ENCODE results near the gene ZNF276.

The ZNF276 gene

DNA sequence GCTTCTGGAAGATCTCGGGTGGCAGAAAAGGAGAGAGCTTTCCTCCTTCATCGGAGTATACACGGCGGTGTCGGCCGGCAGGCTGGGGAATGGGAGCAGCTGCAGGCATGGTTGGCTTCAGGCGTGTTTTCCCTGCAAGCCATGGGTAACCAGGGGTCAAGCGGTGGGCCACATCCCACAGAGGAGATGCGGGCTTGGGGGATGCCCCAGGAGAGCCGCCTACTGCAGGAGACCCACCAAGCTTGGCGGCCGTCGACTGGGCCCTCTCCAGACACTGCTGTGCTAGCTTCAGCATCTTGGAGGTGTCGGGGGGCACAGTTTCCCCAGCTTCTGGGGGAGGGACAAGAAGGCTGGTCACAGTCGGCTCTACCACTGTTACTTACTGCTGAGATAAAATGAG, 4.8 kb upstream of the ZNF276 start:
- DNase-seq (ENCODE audit: low read depth), result no peak

DNA sequence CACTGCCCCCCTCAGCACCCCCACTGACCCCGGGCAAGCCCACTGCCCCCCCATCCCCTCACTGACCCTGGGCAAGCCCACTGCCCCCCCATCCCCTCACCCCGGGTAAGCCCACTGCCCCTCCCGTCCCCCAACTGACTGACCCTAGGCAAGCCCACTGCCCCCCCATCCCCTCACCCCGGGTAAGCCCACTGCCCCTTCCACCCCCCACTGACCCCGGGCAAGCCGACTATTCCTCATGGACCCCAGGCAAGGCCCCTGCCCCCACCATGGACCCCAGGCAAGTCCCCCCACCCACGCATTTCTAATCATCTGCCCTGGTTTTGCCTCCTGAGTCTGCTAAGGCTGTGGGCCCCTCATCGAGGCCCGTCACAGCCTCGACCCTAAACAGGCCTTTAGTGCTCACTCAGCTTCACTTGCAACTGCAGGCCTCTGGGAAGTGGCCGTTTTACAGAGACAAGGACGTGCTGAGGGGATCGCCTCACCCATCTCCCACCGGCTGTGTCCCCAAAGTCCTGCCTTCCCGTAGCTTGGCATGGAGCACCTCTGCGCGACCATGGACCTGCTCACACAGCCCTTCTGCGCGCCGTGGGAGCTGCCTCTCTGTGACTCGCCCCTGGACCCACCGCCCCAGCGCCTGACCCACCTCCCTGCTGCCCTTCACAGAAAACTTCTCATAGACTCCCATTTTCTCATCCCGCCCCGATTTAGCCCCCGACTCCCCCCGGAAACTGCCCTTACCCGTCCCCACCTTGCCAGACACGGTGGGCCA, 4.2 kb upstream of the ZNF276 start:
- no peak for DNase-seq (ENCODE audit: low read depth)

DNA sequence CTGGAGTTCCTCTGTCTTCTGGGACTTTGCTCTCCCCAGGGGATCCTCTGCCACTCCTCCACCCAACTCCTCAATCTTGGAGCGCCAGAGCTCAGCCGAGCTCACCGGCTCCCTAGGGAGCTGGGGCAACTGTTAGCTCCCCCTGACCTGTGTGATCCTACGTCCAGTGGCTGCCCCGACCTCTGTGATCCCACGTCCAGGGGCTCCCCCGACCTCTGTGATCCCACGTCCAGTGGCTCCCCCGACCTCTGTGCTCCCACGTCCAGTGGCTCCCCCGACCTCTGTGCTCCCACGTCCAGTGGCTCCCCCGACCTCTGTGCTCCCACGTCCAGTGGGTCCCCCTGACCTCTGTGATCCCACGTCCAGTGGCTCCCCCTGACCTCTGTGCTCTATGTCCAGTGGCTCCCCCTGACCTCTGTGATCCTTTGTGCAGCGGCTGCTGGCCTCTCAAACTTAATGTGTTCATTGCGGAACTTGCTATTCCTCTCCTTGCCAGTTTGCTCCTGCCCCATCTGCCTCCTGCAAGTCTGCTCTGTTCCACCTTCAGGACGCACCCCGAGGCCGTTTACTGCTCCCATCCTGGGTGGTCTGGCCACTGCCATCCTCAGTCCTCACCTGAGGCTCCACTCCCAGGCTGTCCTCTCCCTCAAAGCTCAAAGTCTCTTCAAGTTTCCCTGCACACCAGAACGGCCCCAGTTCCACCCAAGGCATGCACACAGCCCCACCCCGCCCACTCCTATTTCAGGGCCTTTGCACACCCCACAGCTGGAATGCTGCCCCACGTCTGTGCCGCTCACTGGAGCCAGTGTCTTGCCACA, 3.4 kb upstream of the ZNF276 start:
- DNase-seq (ENCODE audit: low read depth), result no peak

DNA sequence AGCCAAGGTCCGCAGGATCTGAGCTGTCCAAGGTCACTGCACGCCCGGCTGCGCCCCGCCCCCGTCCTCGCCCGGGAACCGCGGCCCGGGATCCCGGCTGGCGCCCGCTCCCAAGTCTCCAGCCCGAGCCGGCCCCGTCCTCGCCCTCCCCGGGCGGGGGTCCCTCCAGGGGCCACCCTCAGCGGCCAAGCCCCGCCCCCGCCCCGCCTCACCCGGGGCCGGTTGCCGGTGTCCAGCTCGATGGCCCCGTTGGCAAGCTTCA, 855 bp upstream of the ZNF276 start:
- no peak for DNase-seq (ENCODE audit: low read depth)

DNA sequence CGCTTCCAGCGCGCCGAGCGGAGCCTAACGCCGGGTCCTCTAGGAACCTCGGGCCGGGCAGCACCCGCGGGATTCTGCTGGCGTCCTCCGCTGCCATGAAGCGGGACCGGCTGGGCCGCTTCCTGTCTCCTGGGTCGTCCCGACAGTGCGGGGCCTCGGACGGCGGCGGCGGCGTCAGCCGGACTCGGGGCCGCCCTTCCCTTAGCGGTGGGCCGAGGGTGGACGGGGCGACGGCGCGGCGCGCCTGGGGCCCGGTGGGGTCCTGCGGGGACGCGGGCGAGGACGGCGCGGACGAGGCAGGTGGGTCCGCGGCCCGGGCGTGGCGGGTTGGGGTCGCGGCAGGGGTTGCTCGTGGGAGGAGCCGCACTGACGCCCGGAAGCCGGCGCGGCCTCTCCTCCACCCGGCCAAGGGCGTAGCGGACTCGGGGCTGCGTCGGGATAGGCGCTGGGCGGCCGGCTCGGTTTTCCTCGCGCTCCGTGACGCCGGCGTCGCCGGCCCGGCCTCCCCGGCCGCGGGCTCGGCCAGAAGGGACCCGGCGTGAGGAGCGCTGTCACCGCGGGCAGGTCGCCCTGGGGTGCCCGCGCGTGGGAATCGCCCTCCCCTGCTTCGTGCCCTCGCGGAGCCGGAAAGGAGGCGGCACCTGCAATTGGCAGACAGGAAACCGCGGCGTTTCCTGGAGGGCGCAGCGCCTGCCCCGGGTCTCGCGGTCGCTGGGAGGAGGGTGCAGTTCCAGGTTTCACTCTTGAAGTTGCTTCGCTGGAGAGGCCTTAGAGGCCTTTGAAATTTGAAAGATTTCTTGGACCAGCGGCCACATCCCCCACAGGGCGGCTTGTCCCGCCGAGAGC, 432 bp downstream of the ZNF276 start:
- DNase-seq (ENCODE audit: low read depth), result no peak

DNA sequence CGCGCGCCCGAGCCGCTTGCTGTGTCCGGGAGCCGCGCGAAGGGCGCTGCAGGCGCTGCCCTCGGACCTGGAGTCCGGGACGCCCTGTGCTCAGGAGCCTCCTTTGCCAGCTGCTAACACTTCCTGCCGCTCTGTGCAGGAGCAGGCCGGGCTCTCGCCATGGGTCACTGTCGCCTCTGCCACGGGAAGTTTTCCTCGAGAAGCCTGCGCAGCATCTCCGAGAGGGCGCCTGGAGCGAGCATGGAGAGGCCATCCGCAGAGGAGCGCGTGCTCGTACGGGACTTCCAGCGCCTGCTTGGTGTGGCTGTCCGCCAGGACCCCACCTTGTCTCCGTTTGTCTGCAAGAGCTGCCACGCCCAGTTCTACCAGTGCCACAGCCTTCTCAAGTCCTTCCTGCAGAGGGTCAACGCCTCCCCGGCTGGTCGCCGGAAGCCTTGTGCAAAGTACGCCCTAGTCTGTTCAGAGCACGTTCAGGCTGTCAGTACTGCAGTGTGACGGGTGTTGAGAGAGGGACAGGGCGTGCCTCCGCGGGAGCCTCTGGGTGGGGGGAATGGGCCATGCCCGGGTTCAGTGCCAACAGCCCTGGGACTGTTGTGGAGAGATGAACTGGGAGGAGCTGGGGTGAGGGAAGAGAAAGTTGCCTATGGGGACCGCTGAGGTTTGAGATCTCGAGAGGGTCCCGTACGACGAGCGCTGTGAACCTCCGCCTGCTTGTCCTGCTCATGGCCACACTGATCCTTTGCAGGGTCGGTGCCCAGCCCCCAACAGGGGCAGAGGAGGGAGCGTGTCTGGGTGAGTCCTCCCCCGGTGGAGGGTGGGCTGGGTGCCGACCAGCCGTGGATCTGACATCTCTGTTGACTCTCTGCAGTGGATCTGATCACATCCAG, 1.3 kb downstream of the ZNF276 start:
- DNase-seq (ENCODE audit: low read depth), result peak; percentile 26

DNA sequence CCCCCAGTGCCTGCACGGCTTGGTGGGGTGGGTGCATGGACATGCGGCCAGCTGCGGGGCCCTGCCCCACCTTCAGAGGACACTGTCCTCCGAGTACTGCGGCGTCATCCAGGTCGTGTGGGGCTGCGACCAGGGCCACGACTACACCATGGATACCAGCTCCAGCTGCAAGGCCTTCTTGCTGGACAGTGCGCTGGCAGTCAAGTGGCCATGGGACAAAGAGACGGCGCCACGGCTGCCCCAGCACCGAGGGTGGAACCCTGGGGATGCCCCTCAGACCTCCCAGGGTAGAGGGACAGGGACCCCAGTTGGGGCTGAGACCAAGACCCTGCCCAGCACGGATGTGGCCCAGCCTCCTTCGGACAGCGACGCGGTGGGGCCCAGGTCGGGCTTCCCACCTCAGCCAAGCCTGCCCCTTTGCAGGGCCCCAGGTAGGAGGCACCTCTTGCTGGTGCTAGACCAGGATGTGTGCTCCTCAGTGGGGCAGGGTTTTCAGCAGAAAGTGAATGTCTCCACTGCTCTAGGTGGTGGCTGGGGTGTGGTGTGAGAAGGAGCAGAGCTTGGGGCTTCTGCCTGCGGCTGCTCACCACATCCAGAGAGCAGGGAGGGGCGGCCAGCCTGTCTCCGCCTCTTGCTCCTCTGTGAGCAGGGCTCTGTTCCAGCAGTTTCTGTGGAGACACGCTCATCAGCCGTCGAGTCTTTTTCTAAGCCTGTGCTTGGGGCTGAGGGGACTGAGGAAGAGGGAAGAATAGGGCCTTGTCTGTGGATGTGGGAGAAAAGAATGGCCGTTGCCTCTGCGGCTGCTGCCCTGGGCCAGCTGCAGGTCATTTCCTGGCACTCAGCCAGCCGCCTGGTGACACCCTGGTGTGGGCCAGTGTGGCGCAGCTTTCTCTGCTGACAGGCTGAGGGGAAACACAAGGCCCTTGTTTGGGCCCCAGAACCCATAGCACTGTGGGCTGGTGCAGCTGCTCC, 2.2 kb downstream of the ZNF276 start:
- DNase-seq (ENCODE audit: low read depth), result no peak

DNA sequence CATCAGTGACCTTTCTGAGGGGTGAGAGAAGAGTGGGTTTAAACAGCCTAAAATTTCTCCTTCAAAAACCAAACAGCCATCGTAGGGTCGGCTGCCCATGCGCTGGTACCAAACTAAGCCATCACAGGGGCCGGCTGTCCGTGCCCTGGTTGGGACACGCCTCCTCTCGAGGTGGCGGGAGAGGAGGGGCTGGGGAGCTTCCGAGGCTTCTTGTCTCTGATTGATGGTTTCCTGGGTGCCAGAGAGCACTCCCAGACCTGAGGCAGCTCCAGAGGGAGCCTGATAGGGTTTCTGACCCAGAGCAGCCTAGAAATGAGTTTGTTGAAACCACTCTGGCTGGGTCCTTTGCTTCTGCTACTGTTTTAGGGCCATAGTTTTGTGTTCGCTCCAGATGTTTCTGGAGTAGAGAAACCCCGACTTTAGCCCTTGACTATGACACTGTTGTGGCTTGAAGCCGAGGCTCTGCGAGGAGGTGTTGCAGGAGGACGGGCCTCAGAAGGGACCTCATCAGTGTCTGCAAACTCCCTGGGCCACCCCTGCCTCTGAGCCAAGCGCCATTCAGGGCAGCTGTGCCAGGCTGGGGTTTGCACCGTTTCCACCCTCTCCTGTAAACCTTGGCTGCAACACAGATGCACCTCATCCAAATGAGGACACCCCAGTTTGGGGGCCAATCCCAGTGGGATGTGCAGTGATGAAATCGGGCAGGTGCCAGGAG, 6.2 kb downstream of the ZNF276 start:
- DNase-seq (ENCODE audit: low read depth), result no peak

DNA sequence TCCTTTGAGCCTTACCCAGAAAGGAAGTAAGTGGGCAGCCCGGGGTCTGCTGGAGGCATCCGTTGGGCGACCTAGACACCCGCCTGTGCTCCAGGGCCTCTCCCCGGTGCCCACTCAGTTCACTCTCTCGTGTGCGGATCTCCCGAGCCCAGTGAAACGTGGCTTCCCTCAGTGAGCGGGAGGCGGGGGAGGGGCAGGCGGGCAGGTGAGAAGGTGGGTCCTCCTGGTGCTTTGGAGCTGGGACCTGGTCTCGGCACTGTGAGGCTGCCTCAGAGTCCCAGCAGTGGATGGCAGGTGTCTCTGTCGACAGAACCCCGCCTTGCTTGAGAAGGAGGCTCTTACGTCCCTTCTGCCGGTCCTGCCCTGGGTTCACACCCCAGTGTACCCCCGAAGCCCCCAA, 8.0 kb downstream of the ZNF276 start:
- DNase-seq (ENCODE audit: low read depth), result no peak

DNA sequence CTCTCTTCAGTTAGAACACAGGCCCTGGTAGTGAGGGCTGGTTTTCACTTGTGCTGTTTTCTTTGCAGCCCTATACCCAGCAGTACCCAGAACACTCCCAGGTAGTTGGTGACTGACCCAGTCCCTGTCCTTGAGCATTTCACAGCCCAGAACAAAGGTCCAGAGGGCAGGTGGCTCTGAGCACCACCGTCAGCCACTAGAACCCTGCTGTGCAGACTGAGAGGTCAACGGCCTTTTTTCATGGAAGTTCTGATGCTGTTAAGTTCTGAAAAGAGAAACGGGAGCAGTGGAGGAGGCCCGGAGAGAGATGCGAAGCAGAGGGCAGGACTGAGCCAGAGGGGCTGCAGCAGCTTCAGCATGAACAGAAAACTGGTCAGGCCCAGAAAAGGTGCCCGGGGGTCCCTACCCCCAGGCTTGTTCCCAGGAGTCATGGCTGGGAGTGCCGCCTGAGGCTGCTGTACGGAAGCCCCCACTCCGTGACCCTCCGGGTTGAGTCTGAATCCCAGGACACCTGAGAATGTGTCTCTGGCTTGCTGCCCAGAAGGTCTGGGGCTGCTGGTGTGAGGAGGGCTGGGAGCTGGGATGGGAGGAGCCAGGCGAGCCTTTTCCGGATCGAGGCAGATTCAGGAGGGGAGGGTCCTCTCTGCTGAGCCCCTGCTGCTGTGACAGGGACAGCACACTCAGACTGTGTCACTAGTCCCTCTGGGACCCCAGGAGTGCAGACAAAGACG, 8.7 kb downstream of the ZNF276 start:
- no peak for DNase-seq (ENCODE audit: low read depth)

DNA sequence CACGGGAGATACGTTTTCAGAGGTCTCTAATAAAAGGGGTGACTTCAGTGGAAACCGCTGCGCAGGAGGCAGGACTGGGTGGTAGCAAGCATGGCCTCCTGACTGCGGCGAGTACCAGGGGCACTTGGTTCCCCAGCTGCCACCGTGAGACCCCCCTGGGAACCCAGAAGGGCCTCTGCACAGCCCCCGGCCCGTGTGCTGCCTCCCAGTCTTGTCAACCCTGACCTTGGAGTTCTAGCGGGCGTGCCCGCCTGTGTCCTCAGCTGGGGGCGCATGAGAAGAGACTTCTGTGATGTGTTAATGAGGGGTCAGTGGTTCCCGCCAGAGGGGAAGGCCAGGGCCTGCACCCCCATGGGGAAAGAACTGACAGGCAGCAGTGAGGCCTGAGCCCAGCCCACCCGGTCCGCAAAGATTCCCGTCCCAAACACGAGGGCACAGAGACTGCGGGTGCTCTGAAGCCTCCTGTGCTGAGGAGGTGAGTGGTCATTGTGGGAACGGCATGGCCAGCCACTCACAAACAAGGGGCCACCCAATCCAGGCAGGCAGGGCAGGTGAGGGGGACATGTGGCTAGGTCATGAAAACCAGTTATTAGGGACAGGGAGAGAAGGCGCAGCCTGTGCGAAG, 9.4 kb downstream of the ZNF276 start:
- DNase-seq (ENCODE audit: low read depth), result no peak

DNA sequence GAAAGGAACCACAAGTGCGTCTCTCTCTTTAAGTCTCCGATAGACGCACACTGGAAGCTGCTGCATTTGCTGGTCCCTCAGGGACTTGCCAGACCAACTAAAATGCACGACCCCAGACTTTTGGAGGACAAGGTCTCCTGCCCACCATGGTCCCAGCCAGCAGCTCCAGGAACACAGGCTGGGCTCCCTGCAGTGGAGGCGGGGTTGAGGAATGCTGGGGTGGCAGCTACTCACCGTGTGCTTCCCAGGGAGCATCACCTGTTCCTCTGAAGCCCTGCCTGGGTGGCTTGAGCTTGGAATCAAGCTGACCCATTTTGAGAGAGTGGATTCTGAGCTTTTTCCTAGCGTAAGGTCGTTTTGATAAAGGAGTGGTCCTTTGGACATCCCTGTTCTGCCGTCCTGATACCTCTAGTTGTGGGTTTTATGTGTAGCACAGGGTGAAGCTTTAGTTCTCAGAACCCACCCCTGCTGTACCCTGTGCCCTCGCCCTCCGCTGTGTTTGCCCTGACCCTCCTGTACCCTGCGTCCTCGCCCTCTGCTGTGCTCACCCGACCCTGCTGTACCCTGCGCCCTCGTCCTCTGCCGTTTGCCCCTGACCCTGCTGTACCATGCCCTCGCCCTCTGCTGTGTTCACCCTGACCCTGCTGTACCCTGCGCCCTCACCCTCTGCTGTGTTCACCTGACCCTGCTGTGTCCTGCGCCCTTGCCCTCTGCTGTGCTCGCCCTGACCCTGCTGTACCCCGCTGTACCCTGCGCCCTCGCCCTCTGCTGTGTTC, 11.0 kb downstream of the ZNF276 start:
- no peak for DNase-seq (ENCODE audit: low read depth)

DNA sequence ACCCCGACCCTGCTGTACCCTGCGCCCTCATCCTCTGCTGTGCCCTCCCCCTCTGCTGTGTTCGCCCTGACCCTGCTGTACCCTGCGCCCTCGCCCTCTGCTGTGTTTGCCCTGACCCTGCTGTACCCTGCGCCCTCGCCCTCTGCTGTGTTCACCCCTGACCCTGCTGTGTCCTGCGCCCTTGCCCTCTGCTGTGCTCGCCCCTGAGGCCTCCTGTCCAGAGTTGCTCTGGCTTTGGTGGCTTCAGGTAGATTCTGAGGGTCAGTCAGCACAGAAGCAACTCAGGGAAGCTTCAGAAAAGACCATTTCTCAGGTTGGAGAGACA, 11.5 kb downstream of the ZNF276 start:
- no peak for DNase-seq (ENCODE audit: low read depth)

DNA sequence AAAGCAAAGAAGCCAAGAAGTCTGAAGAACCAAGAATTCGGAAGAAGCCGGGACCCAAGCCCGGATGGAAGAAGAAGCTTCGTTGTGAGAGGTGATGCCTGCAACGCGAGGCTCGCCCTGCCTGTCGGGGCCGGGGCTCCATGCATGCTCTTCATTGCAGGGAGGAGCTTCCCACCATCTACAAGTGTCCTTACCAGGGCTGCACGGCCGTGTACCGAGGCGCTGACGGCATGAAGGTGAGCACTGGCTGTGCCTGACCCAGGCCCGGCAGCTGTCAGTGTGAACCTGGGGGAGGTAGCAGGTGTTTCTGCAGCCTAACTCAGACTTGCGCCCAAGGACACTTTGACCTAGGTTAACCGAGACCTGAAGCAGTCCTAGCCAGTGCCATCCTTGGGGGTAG, 12.0 kb downstream of the ZNF276 start:
- DNase-seq (ENCODE audit: low read depth), result no peak

DNA sequence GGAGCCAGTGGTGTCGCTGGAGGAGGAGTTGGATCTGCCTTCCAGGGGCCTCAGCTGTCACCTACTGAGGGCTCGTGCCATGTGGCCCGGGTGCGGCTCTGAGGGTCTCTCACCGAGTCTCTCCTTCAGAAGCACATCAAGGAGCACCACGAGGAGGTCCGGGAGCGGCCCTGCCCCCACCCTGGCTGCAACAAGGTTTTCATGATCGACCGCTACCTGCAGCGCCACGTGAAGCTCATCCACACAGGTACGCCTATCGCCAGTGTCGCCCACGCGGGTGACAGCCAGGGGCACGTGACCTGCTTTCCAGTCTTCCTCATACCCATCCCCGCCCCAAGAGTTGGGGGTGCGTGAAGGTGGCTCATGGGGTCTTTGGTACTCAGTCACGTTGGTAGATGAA, 12.5 kb downstream of the ZNF276 start:
- DNase-seq (ENCODE audit: low read depth), result no peak

DNA sequence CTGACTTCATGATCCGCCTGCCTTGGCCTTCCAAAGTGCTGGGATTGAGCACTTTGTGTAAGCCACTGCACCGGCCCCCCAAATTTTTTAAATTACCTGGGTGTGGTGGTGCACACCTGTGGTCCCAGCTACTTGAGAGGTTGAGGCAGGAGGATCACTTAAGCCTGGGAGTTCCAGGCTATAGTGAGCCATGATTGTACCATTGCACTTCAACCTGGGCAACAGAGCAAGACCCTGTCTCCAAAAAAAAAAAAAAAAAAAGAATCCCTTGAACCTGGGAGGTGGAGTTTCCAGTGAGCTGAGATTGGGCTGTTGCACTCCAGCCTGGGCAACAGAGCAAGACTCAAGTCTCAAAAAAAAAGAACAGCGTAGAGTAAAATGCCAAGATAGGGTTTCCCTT, 15.2 kb downstream of the ZNF276 start:
- no peak for DNase-seq (ENCODE audit: low read depth)

DNA sequence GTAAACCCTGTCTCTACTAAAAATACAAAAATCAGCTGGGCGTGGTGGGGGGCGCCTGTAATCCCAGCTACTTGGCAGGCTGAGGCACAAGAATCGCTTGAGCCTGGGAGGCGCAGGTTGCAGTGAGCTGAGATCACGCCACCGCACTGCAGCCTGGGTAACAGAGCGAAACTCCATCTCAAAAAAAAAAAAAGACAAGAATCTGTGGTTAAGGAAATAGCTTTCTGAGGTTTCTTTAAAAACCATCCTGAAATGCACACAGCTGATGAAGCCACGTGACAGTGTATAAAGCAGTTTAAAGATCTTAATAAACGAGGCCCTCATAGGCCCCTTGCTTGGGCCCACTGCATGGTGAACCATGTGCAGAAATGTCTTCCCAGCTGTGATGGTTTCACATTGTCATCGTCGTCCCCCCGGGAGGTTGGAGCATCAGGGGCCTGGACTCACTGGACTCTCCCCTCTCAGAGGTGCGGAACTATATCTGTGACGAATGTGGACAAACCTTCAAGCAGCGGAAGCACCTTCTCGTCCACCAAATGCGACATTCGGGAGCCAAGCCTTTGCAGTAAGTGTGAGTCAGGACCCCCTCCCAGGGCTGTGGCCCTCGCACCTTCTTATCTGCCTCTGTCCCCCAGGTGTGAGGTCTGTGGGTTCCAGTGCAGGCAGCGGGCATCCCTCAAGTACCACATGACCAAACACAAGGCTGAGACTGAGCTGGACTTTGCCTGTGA, 16.2 kb downstream of the ZNF276 start:
- DNase-seq (ENCODE audit: low read depth), result no peak

DNA sequence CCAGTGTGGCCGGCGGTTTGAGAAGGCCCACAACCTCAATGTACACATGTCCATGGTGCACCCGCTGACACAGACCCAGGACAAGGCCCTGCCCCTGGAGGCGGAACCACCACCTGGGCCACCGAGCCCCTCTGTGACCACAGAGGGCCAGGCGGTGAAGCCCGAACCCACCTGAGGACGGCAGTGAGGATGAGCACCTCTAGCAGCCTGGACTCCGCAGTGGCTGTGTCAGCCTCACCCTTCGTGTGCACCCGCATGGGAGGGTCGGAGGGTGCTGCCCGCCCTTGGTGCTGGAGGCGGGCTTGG, 16.7 kb downstream of the ZNF276 start:
- no peak for DNase-seq (ENCODE audit: low read depth)
